Measurements from ENCODE around the gene UBA52. TPM values are rescaled to one million over a fixed set of nuclear protein-coding genes. Genes with fewer than 3 reads are reported as not detected.

UBA52 gene
- total and polyA plus RNA-seq, 2 experiments from 2014 or later = 708 to 755 TPM

DNA sequence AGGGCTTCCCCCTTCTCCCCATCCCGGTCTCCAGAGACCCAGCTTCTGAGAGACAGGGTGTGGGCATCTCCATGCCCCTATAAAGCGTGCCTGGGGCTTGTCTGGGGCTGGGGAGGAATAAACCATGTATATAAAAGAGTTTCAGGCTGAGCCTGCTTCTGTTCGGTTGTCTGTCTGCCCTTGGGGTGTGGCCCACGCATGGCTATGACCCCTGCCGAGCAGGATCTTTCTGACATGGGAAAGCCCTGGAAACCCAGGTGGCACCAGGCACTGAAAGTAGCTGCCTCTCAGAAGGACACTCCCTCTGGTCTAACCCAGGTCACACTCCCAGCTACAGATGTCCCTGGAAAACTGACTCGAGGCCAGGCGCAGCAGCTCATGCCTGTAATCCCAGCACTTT lies 49.2 kb downstream of the UBA52 start:
- 65 to 74% methylated on average over 7 of the region's 7 CpGs for WGBS, 2 experiments (ENCODE audit: low coverage in 1 of 2, low lambda C conversion rate in 2 of 2, missing lambda C conversion rate in 2 of 2)
- H3K4me3 ChIP-seq = no peak overlapping the region
- in situ Hi-C loops (cut with MboI) = no loop called here
- H3K4me2 ChIP-seq (ENCODE audit: unreplicated experiment) = no peak overlapping the region
- no peaks in the 10 kb centered on the region for H3K27me3 ChIP-seq (replicated peaks; ENCODE audit: insufficient read depth)
- no peaks in the 10 kb centered on the region for H3K9me2 ChIP-seq (ENCODE audit: insufficient read depth)
- H3K79me2 ChIP-seq (ENCODE audit: insufficient read depth) = no peaks in the 10 kb centered on the region
- H2AFZ ChIP-seq = no peak overlapping the region
- no peaks in the 10 kb centered on the region for H4K20me1 ChIP-seq (ENCODE audit: insufficient read depth)
- no peak for DNase-seq
- no peaks in the 10 kb centered on the region for H3K4me1 ChIP-seq (ENCODE audit: insufficient read depth)
- no peaks in the 10 kb centered on the region for H3K9me3 ChIP-seq (ENCODE audit: low read depth)
- H3F3A ChIP-seq (ENCODE audit: insufficient read depth) = no peaks in the 10 kb centered on the region
- no peak overlapping the region for H3K9ac ChIP-seq
- H3K36me3 ChIP-seq (ENCODE audit: low read depth) = no peaks in the 10 kb centered on the region
- TF ChIP-seq EZH2phosphoT487 (IDR thresholded peaks at IDR 0.05; ENCODE audit: insufficient read depth, low read depth) (no peak), EZH2 (IDR thresholded peaks at IDR 0.05; ENCODE audit: insufficient read depth, poor library complexity, severe bottlenecking) (no peak)
- H3K27ac ChIP-seq = no peak overlapping the region

DNA sequence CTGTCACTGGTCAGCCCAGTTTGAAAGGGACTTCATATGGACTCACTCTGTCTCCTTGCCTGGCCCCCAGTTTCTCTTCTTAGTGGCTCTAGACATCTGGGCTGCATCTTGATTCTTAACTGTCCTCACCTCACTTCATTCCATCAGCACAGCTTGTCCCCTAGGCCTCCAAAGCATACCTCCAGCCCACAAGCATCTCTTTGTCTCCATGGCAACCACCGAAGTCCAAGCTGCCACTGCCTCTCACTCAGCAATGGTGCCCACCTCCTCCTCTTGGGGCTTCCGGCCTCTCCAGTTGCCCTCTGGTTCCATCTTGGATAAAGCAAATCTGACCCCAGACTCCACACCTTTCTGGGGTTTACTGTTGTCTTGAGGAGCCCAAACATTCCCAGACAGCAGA lies 55.2 kb downstream of the UBA52 start:
- no peaks in the 10 kb centered on the region for H4K20me1 ChIP-seq (ENCODE audit: insufficient read depth)
- H3K4me3 ChIP-seq = no peak overlapping the region
- H3K4me1 ChIP-seq (ENCODE audit: insufficient read depth) = no peaks in the 10 kb centered on the region
- no peak overlapping the region for H2AFZ ChIP-seq
- in situ Hi-C loops (cut with MboI) = no loop called here
- WGBS, 2 experiments (ENCODE audit: low coverage in 1 of 2, low lambda C conversion rate in 2 of 2, missing lambda C conversion rate in 2 of 2) = 26 to 42% methylated on average over 2 of the region's 2 CpGs
- no peak overlapping the region for H3K27ac ChIP-seq
- no peaks in the 10 kb centered on the region for H3K36me3 ChIP-seq (ENCODE audit: low read depth)
- TF ChIP-seq EZH2phosphoT487 (IDR thresholded peaks at IDR 0.05; ENCODE audit: insufficient read depth, low read depth) (no peak), EZH2 (IDR thresholded peaks at IDR 0.05; ENCODE audit: insufficient read depth, poor library complexity, severe bottlenecking) (no peak)
- H3K4me2 ChIP-seq (ENCODE audit: unreplicated experiment) = no peak overlapping the region
- no peak overlapping the region for H3K9ac ChIP-seq
- DNase-seq = no peak
- H3K9me2 ChIP-seq (ENCODE audit: insufficient read depth) = no peaks in the 10 kb centered on the region
- H3K9me3 ChIP-seq (ENCODE audit: low read depth) = no peaks in the 10 kb centered on the region
- H3K79me2 ChIP-seq (ENCODE audit: insufficient read depth) = no peaks in the 10 kb centered on the region
- H3K27me3 ChIP-seq (replicated peaks; ENCODE audit: insufficient read depth) = no peaks in the 10 kb centered on the region
- no peaks in the 10 kb centered on the region for H3F3A ChIP-seq (ENCODE audit: insufficient read depth)

Other genes with a start within 250 kb of the UBA52 start
- 167 and 203 TPM in 2 replicates for gene LSM4, start 248.8 kb upstream of the UBA52 start, total RNA-seq (2014; rRNA removed; shearing (Covaris generic))
- 200 and 208 TPM in 2 replicates for gene LSM4, start 248.8 kb upstream of the UBA52 start, polyA plus RNA-seq (2016; fragmentation: Nextera tagmentation; extraction: Ambion mirVana)
- gene PGPEP1, start 231.3 kb upstream of the UBA52 start, total RNA-seq (2014; rRNA removed; shearing (Covaris generic)) = 12.0 and 20.5 TPM in 2 replicates
- 9.4 and 14.5 TPM in 2 replicates for gene PGPEP1, start 231.3 kb upstream of the UBA52 start, polyA plus RNA-seq (2016; fragmentation: Nextera tagmentation; extraction: Ambion mirVana)
- 27.7 and 33.3 TPM in 2 replicates for gene GDF15, start 185.7 kb upstream of the UBA52 start, total RNA-seq (2014; rRNA removed; shearing (Covaris generic))
- gene GDF15, start 185.7 kb upstream of the UBA52 start, polyA plus RNA-seq (2016; fragmentation: Nextera tagmentation; extraction: Ambion mirVana) = 32.7 and 36.0 TPM in 2 replicates
- not detected in 2 replicates for gene LRRC25, start 174.2 kb upstream of the UBA52 start, total RNA-seq (2014; rRNA removed; shearing (Covaris generic))
- gene LRRC25, start 174.2 kb upstream of the UBA52 start, polyA plus RNA-seq (2016; fragmentation: Nextera tagmentation; extraction: Ambion mirVana) = not detected in 2 replicates
- 156 and 169 TPM in 2 replicates for gene SSBP4, start 152.5 kb upstream of the UBA52 start, total RNA-seq (2014; rRNA removed; shearing (Covaris generic))
- gene SSBP4, start 152.5 kb upstream of the UBA52 start, polyA plus RNA-seq (2016; fragmentation: Nextera tagmentation; extraction: Ambion mirVana) = 46.5 and 46.9 TPM in 2 replicates
- 5.5 and 8.9 TPM in 2 replicates for gene ISYNA1, start 133.7 kb upstream of the UBA52 start, total RNA-seq (2014; rRNA removed; shearing (Covaris generic))
- 12.3 and 17.2 TPM in 2 replicates for gene ISYNA1, start 133.7 kb upstream of the UBA52 start, polyA plus RNA-seq (2016; fragmentation: Nextera tagmentation; extraction: Ambion mirVana)
- gene ELL, start 49.8 kb upstream of the UBA52 start, total RNA-seq (2014; rRNA removed; shearing (Covaris generic)) = 22.1 and 24.2 TPM in 2 replicates
- 16.4 and 17.1 TPM in 2 replicates for gene ELL, start 49.8 kb upstream of the UBA52 start, polyA plus RNA-seq (2016; fragmentation: Nextera tagmentation; extraction: Ambion mirVana)
- 419 and 466 TPM in 2 replicates for gene FKBP8, start 28.3 kb upstream of the UBA52 start, total RNA-seq (2014; rRNA removed; shearing (Covaris generic))
- gene FKBP8, start 28.3 kb upstream of the UBA52 start, polyA plus RNA-seq (2016; fragmentation: Nextera tagmentation; extraction: Ambion mirVana) = 195 and 208 TPM in 2 replicates
- 91.2 and 110 TPM in 2 replicates for gene KXD1, start 14.0 kb upstream of the UBA52 start, total RNA-seq (2014; rRNA removed; shearing (Covaris generic))
- gene KXD1, start 14.0 kb upstream of the UBA52 start, polyA plus RNA-seq (2016; fragmentation: Nextera tagmentation; extraction: Ambion mirVana) = 129 and 135 TPM in 2 replicates
- gene REX1BD, start 16.9 kb downstream of the UBA52 start, total RNA-seq (2014; rRNA removed; shearing (Covaris generic)) = 79.9 and 133 TPM in 2 replicates
- 103 and 105 TPM in 2 replicates for gene REX1BD, start 16.9 kb downstream of the UBA52 start, polyA plus RNA-seq (2016; fragmentation: Nextera tagmentation; extraction: Ambion mirVana)
- gene CRLF1, start 34.9 kb downstream of the UBA52 start, total RNA-seq (2014; rRNA removed; shearing (Covaris generic)) = 40.0 and 59.2 TPM in 2 replicates
- gene CRLF1, start 34.9 kb downstream of the UBA52 start, polyA plus RNA-seq (2016; fragmentation: Nextera tagmentation; extraction: Ambion mirVana) = 8.6 and 9.9 TPM in 2 replicates
- 0.13 and 0.97 TPM in 2 replicates for gene TMEM59L, start 41.0 kb downstream of the UBA52 start, total RNA-seq (2014; rRNA removed; shearing (Covaris generic))
- 2.1 and 3.4 TPM in 2 replicates for gene TMEM59L, start 41.0 kb downstream of the UBA52 start, polyA plus RNA-seq (2016; fragmentation: Nextera tagmentation; extraction: Ambion mirVana)
- gene KLHL26, start 65.2 kb downstream of the UBA52 start, total RNA-seq (2014; rRNA removed; shearing (Covaris generic)) = 5.7 and 6.4 TPM in 2 replicates
- 2.8 and 2.9 TPM in 2 replicates for gene KLHL26, start 65.2 kb downstream of the UBA52 start, polyA plus RNA-seq (2016; fragmentation: Nextera tagmentation; extraction: Ambion mirVana)
- 1.2 and 1.4 TPM in 2 replicates for gene CRTC1, start 111.8 kb downstream of the UBA52 start, total RNA-seq (2014; rRNA removed; shearing (Covaris generic))
- gene CRTC1, start 111.8 kb downstream of the UBA52 start, polyA plus RNA-seq (2016; fragmentation: Nextera tagmentation; extraction: Ambion mirVana) = 4.0 and 5.1 TPM in 2 replicates
- 93.8 and 96.6 TPM in 2 replicates for gene COMP, start 219.4 kb downstream of the UBA52 start, total RNA-seq (2014; rRNA removed; shearing (Covaris generic))
- 252 and 257 TPM in 2 replicates for gene COMP, start 219.4 kb downstream of the UBA52 start, polyA plus RNA-seq (2016; fragmentation: Nextera tagmentation; extraction: Ambion mirVana)

All from GM23248 (cell line).